Panc1 (cell line): ENCODE data around the gene C8B. TPM values are rescaled to one million over a fixed set of nuclear protein-coding genes. Genes with fewer than 3 reads are reported as not detected.

Experiments
- ATAC-seq: fragments of 200-7000 bp; cut with Tn5 transposase; 2 replicates; pipeline ENCODE4 v1.9.1; 2020; ENCODE audit warnings: mild to moderate bottlenecking, moderate library complexity
- BruUV-seq: library from RNA; stranded (reverse); fragments of 400-500 nt; replicated peaks from 2 replicates; lab custom pipeline; 2021; lab: Mats Ljungman, UMichigan
- CTCF ChIA-PET: fragments of 300-600 bp; sonication (Branson Sonifier 250); formaldehyde crosslinking; loops from one replicate; lab custom pipeline; 2022; ENCODE audit warnings: antibody characterized with exemption; lab: Charles Lee
- POLR2A ChIA-PET: fragments of 300-600 bp; sonication (Branson Sonifier 250); formaldehyde crosslinking; loops from one replicate; lab custom pipeline; 2022; ENCODE audit warnings: antibody characterized with exemption; lab: Charles Lee
- DNase-seq: peaks from one replicate; pipeline ENCODE4 v3.0.0-alpha.2; 2010; ENCODE audit warnings: low read depth, low spot score
- H3K27ac ChIP-seq: 2 replicates; pipeline ENCODE4 v1.5.1; 2011; ENCODE audit warnings: mild to moderate bottlenecking, low read length, inconsistent platforms
- H3K27me3 ChIP-seq: fragments of 200-500 bp; sonication (Bioruptor generic); 2 replicates; pipeline ENCODE4 v1.6.0; 2014; ENCODE audit warnings: low read length, inconsistent platforms; ENCODE audit not compliant: control insufficient read depth, insufficient read depth
- H3K36me3 ChIP-seq: fragments of 200-500 bp; sonication (Bioruptor generic); 2 replicates; pipeline ENCODE4 v1.5.1; 2014; ENCODE audit warnings: inconsistent platforms, mild to moderate bottlenecking, low read length, moderate library complexity; ENCODE audit not compliant: control insufficient read depth, insufficient read depth
- H3K4me1 ChIP-seq: 2 replicates; pipeline ENCODE4 v1.5.1; 2011; ENCODE audit warnings: inconsistent platforms, mild to moderate bottlenecking, low read length, moderate library complexity; ENCODE audit not compliant: control insufficient read depth, insufficient read depth
- H3K4me3 ChIP-seq, 2 experiments: 2 replicates each; pipeline ENCODE4 v1.5.1; 2011 to 2012; ENCODE audit warnings: low read depth in 2 of 2, low read length in 2 of 2, mild to moderate bottlenecking in 2 of 2, inconsistent platforms in 1 of 2, moderate library complexity in 1 of 2
- H3K9me3 ChIP-seq: fragments of 200-500 bp; sonication (Bioruptor generic); 2 replicates; pipeline ENCODE4 v1.5.1; 2014; ENCODE audit warnings: low read depth, mild to moderate bottlenecking, inconsistent platforms, low read length, moderate library complexity; ENCODE audit not compliant: control insufficient read depth, insufficient read depth
- CTCF ChIP-seq: fragments of 450-650 bp; IDR thresholded peaks from 2 replicates; pipeline ENCODE4 v1.5.1; 2017; ENCODE audit warnings: mild to moderate bottlenecking
- POLR2AphosphoS5 ChIP-seq: IDR thresholded peaks from 2 replicates; pipeline ENCODE4 v1.6.1; 2012; ENCODE audit warnings: mild to moderate bottlenecking, low read depth, low read length, moderate library complexity
- REST ChIP-seq, 2 experiments: IDR thresholded peaks; 2 replicates each; pipeline ENCODE4 v1.6.1; 2011 to 2012; ENCODE audit warnings: low read depth in 2 of 2, control low read depth in 1 of 2, low read length in 1 of 2, mild to moderate bottlenecking in 1 of 2, moderate library complexity in 1 of 2; ENCODE audit not compliant: insufficient read depth in 1 of 2
- SIN3A ChIP-seq: IDR thresholded peaks from 2 replicates; pipeline ENCODE4 v1.6.1; 2012; ENCODE audit warnings: low read depth, mild to moderate bottlenecking, low read length, moderate library complexity, borderline replicate concordance; ENCODE audit not compliant: insufficient read depth
- TCF7L2 ChIP-seq: IDR thresholded peaks from 2 replicates; pipeline ENCODE4 v1.6.1; 2011; ENCODE audit warnings: mild to moderate bottlenecking, low read depth, low read length, inconsistent platforms
- in situ Hi-C: cut with HindIII; loops from 2 replicates; pipeline ENCODE4 v1.10.0; 2016; ENCODE audit warnings: low sequenced_read_pairs, low pct_unique_long_range_greater_than_20kb
- intact Hi-C: fragments of 100-400 bp; cut with micrococcal nuclease; formaldehyde crosslinking; loops from one replicate; pipeline ENCODE4 v1.10.0; 2022; ENCODE audit not compliant: unreplicated experiment
- total RNA-seq: library from RNA; stranded (reverse); gene quantifications from one replicate; pipeline ENCODE4 v1.2.1, GENCODE V29; 2021; ENCODE audit not compliant: unreplicated experiment

The C8B gene
- total RNA-seq, 1 experiment from 2014 or later: not detected

- TF ChIP-seq CTCF (no peak), REST (IDR thresholded peaks at IDR 0.05; ENCODE audit: insufficient read depth in 1 of 2, low read depth in 2 of 2, low read length in 1 of 2) (no peak), POLR2AphosphoS5 (no peak), TCF7L2 (no peak), SIN3A (no peak)
- ATAC-seq (no peak), DNase-seq (no peak)
- H3K9me3 ChIP-seq: no peaks in the 10 kb centered on the region
- no peaks in the 10 kb centered on the region for H3K4me1 ChIP-seq
- in situ Hi-C loops (no loop called here), intact Hi-C loops (no loop called here)
- 0 out of 2 replicates have a peak, but pooled peaks cover 4% of the 10 kb centered on the region for H3K27me3 ChIP-seq
- H3K27ac ChIP-seq: no peak overlapping the region
- ChIA-PET CTCF (no interaction called here), POLR2A (no interaction called here)
- H3K4me3 ChIP-seq: no peak overlapping the region
- no TSS peak for BruUV-seq
- no peaks in the 10 kb centered on the region for H3K36me3 ChIP-seq
These were observed 7.3 kb downstream of the C8B start for GRCh38 chr1:56958526-56958925.

- no peak for ATAC-seq
These were observed 7.9 kb downstream of the C8B start for GRCh38 chr1:56957931-56958330.

More at GRCh38 chr1:56957931-56958330, 7.9 kb downstream of the C8B start:
- TF ChIP-seq CTCF: no peak
- H3K27ac ChIP-seq: no peak overlapping the region
- H3K9me3 ChIP-seq: no peaks in the 10 kb centered on the region
- ChIA-PET POLR2A (no interaction called here), CTCF (no interaction called here)
- H3K4me3 ChIP-seq: no peak overlapping the region
- intact Hi-C loops (no loop called here), in situ Hi-C loops (no loop called here)
- 0 out of 2 replicates have a peak, but pooled peaks cover 4% of the 10 kb centered on the region for H3K27me3 ChIP-seq
- no peaks in the 10 kb centered on the region for H3K4me1 ChIP-seq
- no peaks in the 10 kb centered on the region for H3K36me3 ChIP-seq
- no TSS peak for BruUV-seq
- no peak for DNase-seq
